Endothelial cell of umbilical vein (primary cell): ENCODE data around the gene AK9.

ENCODE experiments used
- CTCF ChIP-seq, 2 donors: IDR thresholded peaks; 1 replicate in 1 of 2; 2 replicates in 1 of 2; pipeline ENCODE4 v1.5.1; 2011; ENCODE audit warnings: low read length in 2 of 2, mild to moderate bottlenecking in 2 of 2, moderate library complexity in 2 of 2, control low read depth in 1 of 2, inconsistent platforms in 1 of 2, low read depth in 1 of 2; ENCODE audit not compliant: insufficient read depth in 1 of 2; ENCODE audit errors: extremely low read depth in 1 of 2
- EZH2 ChIP-seq: IDR thresholded peaks from 2 replicates; pipeline ENCODE4 v1.6.1; 2012; ENCODE audit warnings: borderline replicate concordance, low read depth, mild to moderate bottlenecking, moderate library complexity, low read length, inconsistent platforms; ENCODE audit not compliant: severe bottlenecking
- FOS ChIP-seq: IDR thresholded peaks from 2 replicates; pipeline ENCODE4 v1.6.1; 2011; ENCODE audit warnings: mild to moderate bottlenecking, low read length, moderate library complexity, borderline replicate concordance; ENCODE audit not compliant: insufficient read depth
- POLR2A ChIP-seq: IDR thresholded peaks from 2 replicates; pipeline ENCODE4 v1.6.1; 2012; ENCODE audit warnings: low read depth, mild to moderate bottlenecking, control low read depth, low read length
- POLR2AphosphoS5 ChIP-seq: IDR thresholded peaks from 2 replicates; pipeline ENCODE4 v1.6.1; 2012; ENCODE audit warnings: low read depth, mild to moderate bottlenecking, control low read depth, low read length, moderate library complexity; ENCODE audit not compliant: insufficient read depth
- TF ChIP-seq, protein P1 (sequence below): IDR thresholded peaks from 2 replicates; pipeline ENCODE4 v1.6.1; 2011; ENCODE audit not compliant: insufficient read depth, insufficient read length

DNA sequence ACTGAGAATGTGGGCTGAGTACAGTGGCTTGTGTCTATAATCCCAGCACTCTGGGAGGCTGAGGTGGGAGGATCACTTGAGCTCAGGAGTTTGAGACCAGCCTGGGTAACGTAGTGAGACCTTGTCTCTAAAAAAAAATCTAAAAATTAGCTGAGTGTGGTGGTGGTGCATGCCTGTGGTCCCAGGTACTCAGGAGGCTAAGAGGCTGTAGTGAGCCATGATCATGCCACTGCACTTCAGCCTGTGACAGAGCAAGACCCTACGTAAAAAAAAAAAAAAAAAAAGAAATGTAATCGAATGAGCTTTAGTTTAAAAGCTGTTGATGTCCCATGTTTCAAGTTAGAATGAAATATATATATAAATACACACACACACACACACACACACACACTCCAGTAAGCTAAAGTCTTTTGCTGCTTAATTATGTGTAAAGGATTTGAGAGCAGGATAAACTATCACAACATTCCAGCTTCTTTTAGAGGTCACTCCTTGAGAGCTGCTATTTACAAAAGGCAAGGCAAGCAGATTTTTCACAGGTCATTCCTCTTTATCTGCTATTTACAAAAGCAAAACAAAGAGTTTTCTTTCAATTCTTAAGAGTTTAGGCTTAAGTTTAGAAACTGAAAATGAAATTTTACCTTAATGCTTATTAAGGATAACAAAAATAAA lies 230.7 kb downstream of the AK9 start:
- TF ChIP-seq, protein P1, sequence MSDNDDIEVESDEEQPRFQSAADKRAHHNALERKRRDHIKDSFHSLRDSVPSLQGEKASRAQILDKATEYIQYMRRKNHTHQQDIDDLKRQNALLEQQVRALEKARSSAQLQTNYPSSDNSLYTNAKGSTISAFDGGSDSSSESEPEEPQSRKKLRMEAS, result no peak
- no peak for TF ChIP-seq CTCF (IDR thresholded peaks at IDR 0.05; ENCODE audit: extremely low read depth in 1 of 2, insufficient read depth in 1 of 2, low read depth in 1 of 2, low read length in 2 of 2)
- TF ChIP-seq EZH2, result no peak
- TF ChIP-seq POLR2AphosphoS5, result no peak
- no peak for TF ChIP-seq POLR2A
- no peak for TF ChIP-seq FOS
